HCT116 (cell line): Measurements from ENCODE around the gene ARHGEF37. TPM values are rescaled to one million over a fixed set of nuclear protein-coding genes. Genes with fewer than 3 reads are reported as not detected.

Source experiments
- ATAC-seq: fragments of 200-7000 bp; cut with Tn5 transposase; 2 replicates; pipeline ENCODE4 v1.9.1; 2020; ENCODE audit warnings: mild to moderate bottlenecking, moderate library complexity
- BruUV-seq: library from RNA; stranded (reverse); fragments of 400-500 nt; replicated peaks from 2 replicates; lab custom pipeline; 2021; lab: Mats Ljungman, UMichigan
- CTCF ChIA-PET: fragments of 300-600 bp; sonication (Branson Sonifier 250); formaldehyde crosslinking; loops from one replicate; lab custom pipeline; 2021; ENCODE audit warnings: antibody characterized with exemption; lab: Charles Lee
- POLR2A ChIA-PET: fragments of 300-600, 350-600 bp; sonication (Branson Sonifier 250); formaldehyde crosslinking; loops from one replicate; lab custom pipeline; 2021; ENCODE audit warnings: antibody characterized with exemption; lab: Charles Lee
- RAD21 ChIA-PET, 2 experiments: fragments of 300-600 bp; sonication (Branson Sonifier 250); formaldehyde crosslinking; loops; one replicate each; lab custom pipeline; 2023; ENCODE audit warnings: low total read pairs in 2 of 2; ENCODE audit not compliant: uncharacterized antibody in 2 of 2, unreplicated experiment in 2 of 2, low non-redundant PET in 1 of 2; lab: Charles Lee
- DNase-seq: peaks from one replicate; pipeline ENCODE4 v3.0.0-alpha.2; 2010; ENCODE audit warnings: low read depth, low spot score
- H2AFZ ChIP-seq: fragments of 200-600 bp; shearing (Covaris generic), sonication (generic); 2 replicates; pipeline ENCODE4 v1.6.1; 2017; ENCODE audit warnings: low read depth, mixed run types, mixed read lengths, antibody characterized with exemption, low read length; ENCODE audit not compliant: poor library complexity, severe bottlenecking
- H3K27ac ChIP-seq: 2 replicates; pipeline ENCODE4 v1.5.1; 2012; ENCODE audit warnings: low read depth, low read length
- H3K27me3 ChIP-seq: fragments of 200-600 bp; sonication (generic); 2 replicates; pipeline ENCODE4 v1.6.1; 2016; ENCODE audit warnings: mixed run types, low read length, mixed read lengths; ENCODE audit not compliant: insufficient read depth
- H3K36me3 ChIP-seq, 2 experiments: fragments of 200-500 bp in 1 of 2; fragments of 200-600 bp in 1 of 2; sonication (Bioruptor generic) in 1 of 2; sonication (generic) in 1 of 2; 2 replicates each; pipeline versions ENCODE4 v1.5.1 to v1.6.1; 2014 to 2016; ENCODE audit warnings: low read length in 2 of 2, inconsistent platforms in 1 of 2, mixed read lengths in 1 of 2, mixed run types in 1 of 2; ENCODE audit not compliant: insufficient read depth in 2 of 2, control insufficient read depth in 1 of 2
- H3K4me1 ChIP-seq, 2 experiments: fragments of 200-600 bp in 1 of 2; sonication (generic) in 1 of 2; 2 replicates each; pipeline versions ENCODE4 v1.5.1 to v1.6.1; 2012 to 2017; ENCODE audit warnings: low read length in 2 of 2, inconsistent platforms in 1 of 2, mild to moderate bottlenecking in 1 of 2, mixed read lengths in 1 of 2, mixed run types in 1 of 2, moderate library complexity in 1 of 2; ENCODE audit not compliant: insufficient read depth in 2 of 2, control insufficient read depth in 1 of 2
- H3K4me2 ChIP-seq: fragments of 200-600 bp; sonication (generic); 2 replicates; pipeline ENCODE4 v1.6.1; 2017; ENCODE audit warnings: mixed run types, low read length, mixed read lengths
- H3K4me3 ChIP-seq, 2 experiments: fragments of 200-600 bp in 1 of 2; sonication (generic) in 1 of 2; replicated peaks in 1 of 2; 2 replicates each; pipeline ENCODE4 v1.5.1; 2011 to 2016; ENCODE audit warnings: low read length in 2 of 2, control low read depth in 1 of 2, low read depth in 1 of 2, mild to moderate bottlenecking in 1 of 2, mixed read lengths in 1 of 2, mixed run types in 1 of 2
- H3K79me2 ChIP-seq: fragments of 200-600 bp; sonication (generic); 2 replicates; pipeline ENCODE4 v1.6.1; 2017; ENCODE audit warnings: mild to moderate bottlenecking, mixed run types, low read length, moderate library complexity, mixed read lengths; ENCODE audit not compliant: insufficient read depth
- H3K9ac ChIP-seq: fragments of 200-600 bp; sonication (generic); 2 replicates; pipeline ENCODE4 v1.6.1; 2016; ENCODE audit warnings: low read length, mixed read lengths
- H3K9me2 ChIP-seq: fragments of 200-600 bp; sonication (generic), shearing (Covaris generic); 2 replicates; pipeline ENCODE4 v1.6.1; 2017; ENCODE audit warnings: mixed run types, mild to moderate bottlenecking, moderate library complexity; ENCODE audit not compliant: insufficient read depth
- H3K9me3 ChIP-seq, 2 experiments: fragments of 200-500 bp in 1 of 2; fragments of 200-600 bp in 1 of 2; sonication (Bioruptor generic) in 1 of 2; sonication (generic) in 1 of 2; 2 replicates each; pipeline ENCODE4 v1.6.1; 2014 to 2017; ENCODE audit warnings: low read length in 2 of 2, mixed read lengths in 2 of 2, inconsistent platforms in 1 of 2, low read depth in 1 of 2, mild to moderate bottlenecking in 1 of 2, mixed run types in 1 of 2, moderate library complexity in 1 of 2; ENCODE audit not compliant: control insufficient read depth in 1 of 2, insufficient read depth in 1 of 2
- H4K20me1 ChIP-seq: fragments of 200-600 bp; sonication (generic), shearing (Covaris generic); 2 replicates; pipeline ENCODE4 v1.6.1; 2017; ENCODE audit warnings: mixed run types, mild to moderate bottlenecking, moderate library complexity; ENCODE audit not compliant: insufficient read depth
- CEBPB ChIP-seq: IDR thresholded peaks from 2 replicates; pipeline ENCODE4 v1.6.1; 2012; ENCODE audit warnings: low read depth
- EGR1 ChIP-seq: IDR thresholded peaks from 2 replicates; pipeline ENCODE4 v1.6.1; 2012; ENCODE audit warnings: low read depth
- ELF1 ChIP-seq: IDR thresholded peaks from 2 replicates; pipeline ENCODE4 v1.6.1; 2012; ENCODE audit warnings: low read depth, borderline replicate concordance
- EZH2phosphoT487 ChIP-seq: fragments of 200-600 bp; IDR thresholded peaks from 2 replicates; pipeline ENCODE4 v1.6.1; 2018; ENCODE audit warnings: antibody characterized with exemption, borderline replicate concordance
- POLR2A ChIP-seq: IDR thresholded peaks from 2 replicates; pipeline ENCODE4 v1.7.0; 2011; ENCODE audit warnings: borderline replicate concordance; ENCODE audit not compliant: insufficient read depth, insufficient read length; ENCODE audit errors: extremely low read depth
- RAD21 ChIP-seq: IDR thresholded peaks from 2 replicates; pipeline ENCODE4 v1.6.1; 2012; ENCODE audit warnings: low read depth, mild to moderate bottlenecking
- SIN3A ChIP-seq: IDR thresholded peaks from 2 replicates; pipeline ENCODE4 v1.6.1; 2012; ENCODE audit warnings: low read depth
- SRF ChIP-seq: IDR thresholded peaks from 2 replicates; pipeline ENCODE4 v1.6.1; 2012; ENCODE audit warnings: low read depth
- TCF7L2 ChIP-seq: IDR thresholded peaks from 2 replicates; pipeline ENCODE4 v1.7.0; 2011; ENCODE audit warnings: borderline replicate concordance, inconsistent platforms; ENCODE audit not compliant: insufficient read depth, insufficient read length; ENCODE audit errors: extremely low read depth
- YY1 ChIP-seq: IDR thresholded peaks from 2 replicates; pipeline ENCODE4 v1.6.1; 2011; ENCODE audit warnings: low read length, low read depth, moderate library complexity, mild to moderate bottlenecking; ENCODE audit not compliant: insufficient replicate concordance; ENCODE audit errors: extremely low read depth
- intact Hi-C: fragments of 100-400 bp; cut with micrococcal nuclease; formaldehyde crosslinking; loops from 2 replicates; pipeline ENCODE4 v1.10.0; 2022
- total RNA-seq: library from RNA; stranded (reverse); gene quantifications from one replicate; pipeline ENCODE4 v1.2.1, GENCODE V29; 2021; ENCODE audit not compliant: unreplicated experiment
- TF ChIP-seq, protein P1 (sequence below): IDR thresholded peaks from 2 replicates; pipeline ENCODE4 v1.6.1; 2012; ENCODE audit warnings: low read depth
- TF ChIP-seq, protein P2 (sequence below): IDR thresholded peaks from 2 replicates; pipeline ENCODE4 v1.6.1; 2012
- TF ChIP-seq, protein P3 (sequence below): IDR thresholded peaks from 2 replicates; pipeline ENCODE4 v1.6.1; 2011; ENCODE audit warnings: mild to moderate bottlenecking, low read length, moderate library complexity; ENCODE audit not compliant: insufficient replicate concordance; ENCODE audit errors: extremely low read depth
- TF ChIP-seq, protein P4 (sequence below): IDR thresholded peaks from 2 replicates; pipeline ENCODE4 v1.6.1; 2012
- TF ChIP-seq, protein P5 (sequence below), 3 experiments: fragments of 200-600 bp in 1 of 3; sonication (generic) in 1 of 3; IDR thresholded peaks in 2 of 3; conservative IDR thresholded peaks in 1 of 3; 2 replicates each; pipeline ENCODE4 v1.5.1; 2012 to 2017; ENCODE audit warnings: low read depth in 2 of 3, low read length in 2 of 3, antibody characterized with exemption in 1 of 3, borderline replicate concordance in 1 of 3, control low read depth in 1 of 3, mild to moderate bottlenecking in 1 of 3, mixed read lengths in 1 of 3, mixed run types in 1 of 3, moderate library complexity in 1 of 3; ENCODE audit not compliant: insufficient read depth in 1 of 3

The ARHGEF37 gene
- total RNA-seq, 1 experiment from 2014 or later = 7.0 TPM

DNA sequence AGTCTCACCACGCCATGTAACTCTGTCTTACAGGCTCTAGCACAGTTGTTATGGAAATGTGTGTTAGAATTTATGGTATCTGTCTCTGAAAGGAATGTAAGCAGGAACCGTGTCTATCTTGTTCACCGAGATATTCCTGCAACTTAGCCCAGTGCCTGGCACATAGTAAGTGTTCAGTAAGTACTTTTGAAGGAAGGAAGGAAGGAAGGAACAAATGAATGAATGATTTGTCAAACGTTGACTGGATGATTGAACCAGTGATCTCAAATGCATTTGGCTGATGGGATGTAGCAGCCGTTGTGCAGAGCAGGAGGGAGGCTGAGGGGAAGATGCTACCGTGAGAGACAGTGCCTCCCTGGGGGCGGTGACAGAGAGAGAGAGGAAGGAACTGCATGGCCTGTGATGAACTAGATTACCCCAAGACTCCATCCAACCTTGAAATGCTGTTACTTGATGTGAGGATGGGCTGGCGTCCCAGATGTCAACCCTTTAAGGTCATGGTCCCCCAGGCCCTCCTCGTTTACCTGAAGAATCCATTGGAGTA is 101.3 kb downstream of the ARHGEF37 start:
- no peaks in the 10 kb centered on the region for H4K20me1 ChIP-seq
- peaks cover 22% of the 10 kb centered on the region; the same call in 1 of the 2 replicates for H3K27me3 ChIP-seq
- no peak overlapping the region for H3K4me2 ChIP-seq
- no peak overlapping the region for H2AFZ ChIP-seq
- TF ChIP-seq RAD21 = no peak
- no peak for TF ChIP-seq EGR1
- TF ChIP-seq ELF1 = no peak
- no peak for TF ChIP-seq POLR2A
- TF ChIP-seq YY1 = no peak
- TF ChIP-seq CEBPB = no peak
- TF ChIP-seq SIN3A = no peak
- TF ChIP-seq, protein P1, sequence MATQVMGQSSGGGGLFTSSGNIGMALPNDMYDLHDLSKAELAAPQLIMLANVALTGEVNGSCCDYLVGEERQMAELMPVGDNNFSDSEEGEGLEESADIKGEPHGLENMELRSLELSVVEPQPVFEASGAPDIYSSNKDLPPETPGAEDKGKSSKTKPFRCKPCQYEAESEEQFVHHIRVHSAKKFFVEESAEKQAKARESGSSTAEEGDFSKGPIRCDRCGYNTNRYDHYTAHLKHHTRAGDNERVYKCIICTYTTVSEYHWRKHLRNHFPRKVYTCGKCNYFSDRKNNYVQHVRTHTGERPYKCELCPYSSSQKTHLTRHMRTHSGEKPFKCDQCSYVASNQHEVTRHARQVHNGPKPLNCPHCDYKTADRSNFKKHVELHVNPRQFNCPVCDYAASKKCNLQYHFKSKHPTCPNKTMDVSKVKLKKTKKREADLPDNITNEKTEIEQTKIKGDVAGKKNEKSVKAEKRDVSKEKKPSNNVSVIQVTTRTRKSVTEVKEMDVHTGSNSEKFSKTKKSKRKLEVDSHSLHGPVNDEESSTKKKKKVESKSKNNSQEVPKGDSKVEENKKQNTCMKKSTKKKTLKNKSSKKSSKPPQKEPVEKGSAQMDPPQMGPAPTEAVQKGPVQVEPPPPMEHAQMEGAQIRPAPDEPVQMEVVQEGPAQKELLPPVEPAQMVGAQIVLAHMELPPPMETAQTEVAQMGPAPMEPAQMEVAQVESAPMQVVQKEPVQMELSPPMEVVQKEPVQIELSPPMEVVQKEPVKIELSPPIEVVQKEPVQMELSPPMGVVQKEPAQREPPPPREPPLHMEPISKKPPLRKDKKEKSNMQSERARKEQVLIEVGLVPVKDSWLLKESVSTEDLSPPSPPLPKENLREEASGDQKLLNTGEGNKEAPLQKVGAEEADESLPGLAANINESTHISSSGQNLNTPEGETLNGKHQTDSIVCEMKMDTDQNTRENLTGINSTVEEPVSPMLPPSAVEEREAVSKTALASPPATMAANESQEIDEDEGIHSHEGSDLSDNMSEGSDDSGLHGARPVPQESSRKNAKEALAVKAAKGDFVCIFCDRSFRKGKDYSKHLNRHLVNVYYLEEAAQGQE = no peak
- TF ChIP-seq, protein P2, sequence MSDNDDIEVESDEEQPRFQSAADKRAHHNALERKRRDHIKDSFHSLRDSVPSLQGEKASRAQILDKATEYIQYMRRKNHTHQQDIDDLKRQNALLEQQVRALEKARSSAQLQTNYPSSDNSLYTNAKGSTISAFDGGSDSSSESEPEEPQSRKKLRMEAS = no peak
- no peak for TF ChIP-seq EZH2phosphoT487
- TF ChIP-seq, protein P3, sequence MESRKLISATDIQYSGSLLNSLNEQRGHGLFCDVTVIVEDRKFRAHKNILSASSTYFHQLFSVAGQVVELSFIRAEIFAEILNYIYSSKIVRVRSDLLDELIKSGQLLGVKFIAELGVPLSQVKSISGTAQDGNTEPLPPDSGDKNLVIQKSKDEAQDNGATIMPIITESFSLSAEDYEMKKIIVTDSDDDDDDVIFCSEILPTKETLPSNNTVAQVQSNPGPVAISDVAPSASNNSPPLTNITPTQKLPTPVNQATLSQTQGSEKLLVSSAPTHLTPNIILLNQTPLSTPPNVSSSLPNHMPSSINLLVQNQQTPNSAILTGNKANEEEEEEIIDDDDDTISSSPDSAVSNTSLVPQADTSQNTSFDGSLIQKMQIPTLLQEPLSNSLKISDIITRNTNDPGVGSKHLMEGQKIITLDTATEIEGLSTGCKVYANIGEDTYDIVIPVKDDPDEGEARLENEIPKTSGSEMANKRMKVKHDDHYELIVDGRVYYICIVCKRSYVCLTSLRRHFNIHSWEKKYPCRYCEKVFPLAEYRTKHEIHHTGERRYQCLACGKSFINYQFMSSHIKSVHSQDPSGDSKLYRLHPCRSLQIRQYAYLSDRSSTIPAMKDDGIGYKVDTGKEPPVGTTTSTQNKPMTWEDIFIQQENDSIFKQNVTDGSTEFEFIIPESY = no peak
- TF ChIP-seq, protein P4, sequence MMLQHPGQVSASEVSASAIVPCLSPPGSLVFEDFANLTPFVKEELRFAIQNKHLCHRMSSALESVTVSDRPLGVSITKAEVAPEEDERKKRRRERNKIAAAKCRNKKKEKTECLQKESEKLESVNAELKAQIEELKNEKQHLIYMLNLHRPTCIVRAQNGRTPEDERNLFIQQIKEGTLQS = no peak
- no peak for TF ChIP-seq SRF
- TF ChIP-seq, protein P5, sequence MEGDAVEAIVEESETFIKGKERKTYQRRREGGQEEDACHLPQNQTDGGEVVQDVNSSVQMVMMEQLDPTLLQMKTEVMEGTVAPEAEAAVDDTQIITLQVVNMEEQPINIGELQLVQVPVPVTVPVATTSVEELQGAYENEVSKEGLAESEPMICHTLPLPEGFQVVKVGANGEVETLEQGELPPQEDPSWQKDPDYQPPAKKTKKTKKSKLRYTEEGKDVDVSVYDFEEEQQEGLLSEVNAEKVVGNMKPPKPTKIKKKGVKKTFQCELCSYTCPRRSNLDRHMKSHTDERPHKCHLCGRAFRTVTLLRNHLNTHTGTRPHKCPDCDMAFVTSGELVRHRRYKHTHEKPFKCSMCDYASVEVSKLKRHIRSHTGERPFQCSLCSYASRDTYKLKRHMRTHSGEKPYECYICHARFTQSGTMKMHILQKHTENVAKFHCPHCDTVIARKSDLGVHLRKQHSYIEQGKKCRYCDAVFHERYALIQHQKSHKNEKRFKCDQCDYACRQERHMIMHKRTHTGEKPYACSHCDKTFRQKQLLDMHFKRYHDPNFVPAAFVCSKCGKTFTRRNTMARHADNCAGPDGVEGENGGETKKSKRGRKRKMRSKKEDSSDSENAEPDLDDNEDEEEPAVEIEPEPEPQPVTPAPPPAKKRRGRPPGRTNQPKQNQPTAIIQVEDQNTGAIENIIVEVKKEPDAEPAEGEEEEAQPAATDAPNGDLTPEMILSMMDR (IDR thresholded peaks at IDR 0.05 in 2 of 3, conservative IDR thresholded peaks at IDR 0.05 in 1 of 3; ENCODE audit: borderline replicate concordance in 1 of 3, insufficient read depth in 1 of 3, low read depth in 2 of 3, low read length in 2 of 3) = no peak
- TF ChIP-seq TCF7L2 = no peak
- TF ChIP-seq, all 23 proteins: peak for 0
- intact Hi-C loops = no loop called here
- DNase-seq (no peak), ATAC-seq (no peak)
- no peaks in the 10 kb centered on the region for H3K9me3 ChIP-seq
- CTCF ChIA-PET = no interaction called here
- no peaks in the 10 kb centered on the region for H3K9me2 ChIP-seq
- no peaks in the 10 kb centered on the region for H3K79me2 ChIP-seq
- H3K27ac ChIP-seq = no peak overlapping the region
- BruUV-seq = no TSS peak
- no peaks in the 10 kb centered on the region for H3K4me1 ChIP-seq
- POLR2A ChIA-PET = no interaction called here
- RAD21 ChIA-PET = no interaction called here
- no peak overlapping the region for H3K9ac ChIP-seq
- H3K36me3 ChIP-seq = no peaks in the 10 kb centered on the region
- H3K4me3 ChIP-seq = no peak overlapping the region
